SJSA1 (cell line): Measurements from ENCODE around the gene AMACR. TPM values are rescaled to one million over a fixed set of nuclear protein-coding genes. Genes with fewer than 3 reads are reported as not detected.

Source experiments
- DNase-seq, 2 experiments: peaks; one replicate each; pipeline ENCODE4 v3.0.0-alpha.2; 2015 to 2020; ENCODE audit warnings: low spot score in 2 of 2, low read depth in 1 of 2
- H3K27ac ChIP-seq: fragments of 250-450 bp; sonication (Bioruptor Pico); 2 replicates; pipeline ENCODE4 v1.5.1; 2020; ENCODE audit warnings: mild to moderate bottlenecking, moderate library complexity
- H3K27me3 ChIP-seq: fragments of 250-450 bp; sonication (Bioruptor Pico); replicated peaks from 2 replicates; pipeline ENCODE4 v1.5.1; 2020; ENCODE audit warnings: mild to moderate bottlenecking, moderate library complexity
- H3K36me3 ChIP-seq: fragments of 250-450 bp; sonication (Bioruptor Pico); 2 replicates; pipeline ENCODE4 v1.5.1; 2020; ENCODE audit warnings: mild to moderate bottlenecking
- H3K4me1 ChIP-seq: fragments of 250-450 bp; sonication (Bioruptor Pico); replicated peaks from 2 replicates; pipeline ENCODE4 v1.6.1; 2021; ENCODE audit warnings: mild to moderate bottlenecking
- H3K4me3 ChIP-seq: fragments of 250-450 bp; sonication (Bioruptor Pico); 2 replicates; pipeline ENCODE4 v1.5.1; 2020; ENCODE audit warnings: mild to moderate bottlenecking
- H3K9me3 ChIP-seq: fragments of 250-450 bp; sonication (Bioruptor Pico); replicated peaks from 2 replicates; pipeline ENCODE4 v1.5.1; 2020; ENCODE audit warnings: mild to moderate bottlenecking
- total RNA-seq: library from RNA; depleted of rRNA; stranded (reverse); fragments of >200 nt; shearing (Covaris generic); gene quantifications from 2 replicates; pipeline ENCODE4 v1.2.3, GENCODE V29; 2014; rRNA removed

Gene AMACR
- total RNA-seq: 3.6 and 5.9 TPM in 2 replicates

- Histone ChIP-seq H3K36me3 (no peaks in the 10 kb centered on the region), H3K27me3 (no peaks in the 10 kb centered on the region), H3K27ac (peak within 1 kb of the TSS; percentile 47), H3K4me3 (peak within 1 kb of the TSS; percentile 68), H3K4me1 (0 out of 2 replicates have a peak, but pooled peaks cover 9% of the 10 kb centered on the region), H3K9me3 (no peaks in the 10 kb centered on the region)
- DNase-seq: peak; percentile 64 to 77
Measured at GRCh38 chr5:34007621-34008600, at the start of gene AMACR. AMACR (minus strand) TSS chr5:34008050; CDS start chr5:34008019, 31 bp downstream.

- no peaks in the 10 kb centered on the region for H3K9me3 ChIP-seq
- no peak overlapping the region for H3K27ac ChIP-seq
- no peak overlapping the region for H3K4me3 ChIP-seq
- H3K27me3 ChIP-seq: no peaks in the 10 kb centered on the region
- H3K4me1 ChIP-seq: peaks cover 7% of the 10 kb centered on the region; the same call in 1 of the 2 replicates
- no peak for DNase-seq
- H3K36me3 ChIP-seq: no peaks in the 10 kb centered on the region
Measured at GRCh38 chr5:34057569-34057968, 49.7 kb upstream of the AMACR start.

GRCh38 chr5:34057118-34057517, 49.3 kb upstream of the AMACR start:
- no peak overlapping the region for H3K27ac ChIP-seq
- peaks cover 7% of the 10 kb centered on the region; the same call in 1 of the 2 replicates for H3K4me1 ChIP-seq
- no peak overlapping the region for H3K4me3 ChIP-seq
- DNase-seq: no peak
- no peaks in the 10 kb centered on the region for H3K36me3 ChIP-seq
- no peaks in the 10 kb centered on the region for H3K9me3 ChIP-seq
- H3K27me3 ChIP-seq: no peaks in the 10 kb centered on the region

- no peaks in the 10 kb centered on the region for H3K36me3 ChIP-seq
- no peaks in the 10 kb centered on the region for H3K27me3 ChIP-seq
- H3K4me1 ChIP-seq: peaks cover 7% of the 10 kb centered on the region; the same call in 1 of the 2 replicates
- no peak overlapping the region for H3K4me3 ChIP-seq
- no peak for DNase-seq
- H3K27ac ChIP-seq: no peak overlapping the region
- no peaks in the 10 kb centered on the region for H3K9me3 ChIP-seq
Measured at GRCh38 chr5:34055667-34056066, 47.8 kb upstream of the AMACR start.

- no peak overlapping the region for H3K4me3 ChIP-seq
- H3K36me3 ChIP-seq: no peaks in the 10 kb centered on the region
- no peak for DNase-seq
- no peaks in the 10 kb centered on the region for H3K9me3 ChIP-seq
- H3K27ac ChIP-seq: no peak overlapping the region
- H3K4me1 ChIP-seq: peaks cover 7% of the 10 kb centered on the region; the same call in 1 of the 2 replicates
- no peaks in the 10 kb centered on the region for H3K27me3 ChIP-seq
Measured at GRCh38 chr5:34054400-34054729, 46.5 kb upstream of the AMACR start.

GRCh38 chr5:34053571-34054399, 45.9 kb upstream of the AMACR start:
- no peak for DNase-seq
- no peaks in the 10 kb centered on the region for H3K27me3 ChIP-seq
- H3K36me3 ChIP-seq: no peaks in the 10 kb centered on the region
- H3K27ac ChIP-seq: no peak overlapping the region
- no peak overlapping the region for H3K4me3 ChIP-seq
- no peaks in the 10 kb centered on the region for H3K9me3 ChIP-seq
- H3K4me1 ChIP-seq: peaks cover 7% of the 10 kb centered on the region; the same call in 1 of the 2 replicates

- H3K9me3 ChIP-seq: no peaks in the 10 kb centered on the region
- no peaks in the 10 kb centered on the region for H3K27me3 ChIP-seq
- DNase-seq: no peak
- no peaks in the 10 kb centered on the region for H3K36me3 ChIP-seq
- peaks cover 7% of the 10 kb centered on the region; the same call in 1 of the 2 replicates for H3K4me1 ChIP-seq
- H3K27ac ChIP-seq: no peak overlapping the region
- H3K4me3 ChIP-seq: no peak overlapping the region
Measured at GRCh38 chr5:34053133-34053532, 45.3 kb upstream of the AMACR start.

- no peak for DNase-seq
- Histone ChIP-seq H3K27me3 (no peaks in the 10 kb centered on the region), H3K27ac (no peak overlapping the region), H3K4me1 (peaks cover 7% of the 10 kb centered on the region; the same call in 1 of the 2 replicates), H3K36me3 (no peaks in the 10 kb centered on the region), H3K4me3 (no peak overlapping the region), H3K9me3 (no peaks in the 10 kb centered on the region)
Measured at GRCh38 chr5:34051374-34051980, 43.6 kb upstream of the AMACR start.

GRCh38 chr5:34047774-34048572, 40.1 kb upstream of the AMACR start:
- H3K27me3 ChIP-seq: no peaks in the 10 kb centered on the region
- H3K9me3 ChIP-seq: no peaks in the 10 kb centered on the region
- DNase-seq: no peak
- H3K36me3 ChIP-seq: no peaks in the 10 kb centered on the region
- H3K27ac ChIP-seq: no peak overlapping the region
- no peak overlapping the region for H3K4me3 ChIP-seq
- H3K4me1 ChIP-seq: peaks cover 5% of the 10 kb centered on the region

- Histone ChIP-seq H3K27me3 (no peaks in the 10 kb centered on the region), H3K36me3 (no peaks in the 10 kb centered on the region), H3K4me3 (no peak overlapping the region), H3K4me1 (peaks cover 4% of the 10 kb centered on the region; the same call in 1 of the 2 replicates), H3K27ac (no peak overlapping the region), H3K9me3 (no peaks in the 10 kb centered on the region)
- DNase-seq: no peak
Measured at GRCh38 chr5:34047143-34047542, 39.3 kb upstream of the AMACR start.

GRCh38 chr5:34045996-34046395, 38.1 kb upstream of the AMACR start:
- Histone ChIP-seq H3K36me3 (no peaks in the 10 kb centered on the region), H3K9me3 (no peaks in the 10 kb centered on the region), H3K4me1 (peaks cover 4% of the 10 kb centered on the region; the same call in 1 of the 2 replicates), H3K4me3 (no peak overlapping the region), H3K27ac (no peak overlapping the region), H3K27me3 (no peaks in the 10 kb centered on the region)
- peak in 1 of 2 experiments; percentile 2 for DNase-seq

GRCh38 chr5:34045023-34045422, 37.2 kb upstream of the AMACR start:
- Histone ChIP-seq H3K9me3 (no peaks in the 10 kb centered on the region), H3K36me3 (no peaks in the 10 kb centered on the region), H3K27ac (no peak overlapping the region), H3K4me3 (no peak overlapping the region), H3K27me3 (no peaks in the 10 kb centered on the region), H3K4me1 (peaks cover 4% of the 10 kb centered on the region; the same call in 1 of the 2 replicates)
- no peak for DNase-seq
